Stimulated activated CD4-positive, alpha-beta T cell treated with anti-CD3 and anti-CD28 coated beads, Interleukin-1b, Interleukin-23, amount 100 ng/mL, for 48 hours (primary cell): ENCODE data around the gene PBLD.
A peak's percentile ranks its signal among the peaks of the same experiment; 100 is the strongest.

Experiments used
- DNase-seq: peaks from one replicate; pipeline ENCODE4 v3.0.0-alpha.2; 2020

The PBLD gene

GRCh38 chr10:68332259-68333057 lies at the start of gene PBLD:
Gene PBLD (minus strand): TSS chr10:68332928. CDS start chr10:68306844, 26,084 bp downstream.
- DNase-seq = peak; percentile 60

- no peak for DNase-seq
These were observed 38.9 kb upstream of the PBLD start for GRCh38 chr10:68371604-68372003.

GRCh38 chr10:68367121-68367520 lies 34.4 kb upstream of the PBLD start:
- DNase-seq = no peak

GRCh38 chr10:68366600-68366999 lies 33.9 kb upstream of the PBLD start:
- DNase-seq = no peak

- no peak for DNase-seq
These were observed 32.9 kb upstream of the PBLD start for GRCh38 chr10:68365611-68366010.

GRCh38 chr10:68364101-68364886 lies 31.6 kb upstream of the PBLD start:
- DNase-seq = no peak

- DNase-seq = no peak
These were observed 29.9 kb upstream of the PBLD start for GRCh38 chr10:68362590-68362989.

GRCh38 chr10:68359189-68359588 lies 26.5 kb upstream of the PBLD start:
- no peak for DNase-seq

GRCh38 chr10:68353537-68353936 lies 20.8 kb upstream of the PBLD start:
- no peak for DNase-seq

- peak; percentile 29 for DNase-seq
These were observed 15.6 kb upstream of the PBLD start for GRCh38 chr10:68348265-68348741.

GRCh38 chr10:68346774-68347173 lies 14.0 kb upstream of the PBLD start:
- no peak for DNase-seq

GRCh38 chr10:68345621-68346020 lies 12.9 kb upstream of the PBLD start:
- no peak for DNase-seq

- DNase-seq = no peak
These were observed 10.3 kb upstream of the PBLD start for GRCh38 chr10:68342909-68343516.

GRCh38 chr10:68340358-68341080 lies 7.8 kb upstream of the PBLD start:
- no peak for DNase-seq

GRCh38 chr10:68336754-68337351 lies 4.1 kb upstream of the PBLD start:
- DNase-seq = no peak

- no peak for DNase-seq
These were observed 2.1 kb upstream of the PBLD start for GRCh38 chr10:68334672-68335467.

GRCh38 chr10:68333440-68334431 lies 1.0 kb upstream of the PBLD start:
- no peak for DNase-seq

GRCh38 chr10:68333058-68333395 lies 299 bp upstream of the PBLD start:
- no peak for DNase-seq

GRCh38 chr10:68331455-68332258 lies 1.1 kb downstream of the PBLD start, which contains the start of gene HNRNPH3:
Gene HNRNPH3 (plus strand): TSS chr10:68332064. CDS start chr10:68337222, 5,158 bp downstream.
- DNase-seq = peak; percentile 98
